ENCODE data around the gene RPL32.

The RPL32 gene

GRCh38 chr3:12845811-12846210, 4.4 kb upstream of the RPL32 start:
- peaks cover 9% of the 10 kb centered on the region for H3K4me1 ChIP-seq (ENCODE audit: control insufficient read depth, insufficient read depth, low read depth, low read length)
- H3K4me2 ChIP-seq (ENCODE audit: low read length, poor library complexity, severe bottlenecking): no peak overlapping the region
- no peak overlapping the region for H3K9ac ChIP-seq (ENCODE audit: low read length)
- 53% methylated on average over 1 of the region's 1 CpG for WGBS
- H3K4ac ChIP-seq (ENCODE audit: low read depth in 1 of 2, low read length in 2 of 2): no peak overlapping the region
- no peak overlapping the region for H2BK120ac ChIP-seq (ENCODE audit: low read depth, low read length)
- H2BK15ac ChIP-seq (ENCODE audit: low read depth, poor library complexity, severe bottlenecking): no peak overlapping the region
- peak overlapping the region; percentile 91 for H2AK5ac ChIP-seq (ENCODE audit: low read length, severe bottlenecking)
- DNase-seq: no peak
- H4K8ac ChIP-seq (ENCODE audit: low read length): peak overlapping the region; percentile 64
- no peak overlapping the region for H2BK12ac ChIP-seq (ENCODE audit: low read length in 2 of 2)
- no peaks in the 10 kb centered on the region for H3K79me1 ChIP-seq (replicated peaks; ENCODE audit: low read length, poor library complexity, severe bottlenecking)
- no peak overlapping the region for H3K18ac ChIP-seq (ENCODE audit: low read depth in 1 of 2, low read length in 2 of 2)
- H3K9me3 ChIP-seq (ENCODE audit: control insufficient read depth, low read length): no peaks in the 10 kb centered on the region
- H3K23ac ChIP-seq (ENCODE audit: low read length in 2 of 2): no peak overlapping the region
- peak overlapping the region; percentile 53 for H3K27ac ChIP-seq (ENCODE audit: low read length, poor library complexity, severe bottlenecking)
- H3K4me3 ChIP-seq (ENCODE audit: insufficient read depth in 1 of 2, low read depth in 1 of 2, low read length in 2 of 2): no peak overlapping the region
- H3K36me3 ChIP-seq (ENCODE audit: control insufficient read depth in 1 of 2, insufficient read depth in 2 of 2, low read depth in 1 of 2, low read length in 2 of 2): no peaks in the 10 kb centered on the region
- no peaks in the 10 kb centered on the region for H3K27me3 ChIP-seq (ENCODE audit: control insufficient read depth in 1 of 2, insufficient read depth in 1 of 2, low read length in 2 of 2)
- H3K14ac ChIP-seq (ENCODE audit: low read length in 2 of 2): peak overlapping the region in 1 of 2 experiments; percentile 77
- H4K91ac ChIP-seq (ENCODE audit: low read length): no peak overlapping the region
- H2BK5ac ChIP-seq (ENCODE audit: low read depth, low read length, poor library complexity, severe bottlenecking): peak overlapping the region; percentile 53
- H2AFZ ChIP-seq (ENCODE audit: low read depth, low read length): no peak overlapping the region

- Histone ChIP-seq H3K4me3 (ENCODE audit: insufficient read depth in 1 of 2, low read depth in 1 of 2, low read length in 2 of 2) (no peak overlapping the region), H3K4me2 (ENCODE audit: low read length, poor library complexity, severe bottlenecking) (no peak overlapping the region), H3K9me3 (ENCODE audit: control insufficient read depth, low read length) (no peaks in the 10 kb centered on the region), H2BK120ac (ENCODE audit: low read depth, low read length) (no peak overlapping the region), H4K8ac (ENCODE audit: low read length) (no peak overlapping the region), H2AFZ (ENCODE audit: low read depth, low read length) (no peak overlapping the region), H3K4ac (ENCODE audit: low read depth in 1 of 2, low read length in 2 of 2) (no peak overlapping the region), H3K23ac (ENCODE audit: low read length in 2 of 2) (no peak overlapping the region), H3K9ac (ENCODE audit: low read length) (peak overlapping the region; percentile 94), H3K27ac (ENCODE audit: low read length, poor library complexity, severe bottlenecking) (no peak overlapping the region), H3K27me3 (ENCODE audit: control insufficient read depth in 1 of 2, insufficient read depth in 1 of 2, low read length in 2 of 2) (no peaks in the 10 kb centered on the region), H3K14ac (ENCODE audit: low read length in 2 of 2) (no peak overlapping the region), H2BK15ac (ENCODE audit: low read depth, poor library complexity, severe bottlenecking) (no peak overlapping the region), H2AK5ac (ENCODE audit: low read length, severe bottlenecking) (no peak overlapping the region), H2BK5ac (ENCODE audit: low read depth, low read length, poor library complexity, severe bottlenecking) (no peak overlapping the region), H3K36me3 (ENCODE audit: control insufficient read depth in 1 of 2, insufficient read depth in 2 of 2, low read depth in 1 of 2, low read length in 2 of 2) (peaks cover 19 to 26% of the 10 kb centered on the region in 2 experiments), H3K18ac (ENCODE audit: low read depth in 1 of 2, low read length in 2 of 2) (no peak overlapping the region), H2BK12ac (ENCODE audit: low read length in 2 of 2) (no peak overlapping the region), H4K91ac (ENCODE audit: low read length) (no peak overlapping the region), H3K79me1 (replicated peaks; ENCODE audit: low read length, poor library complexity, severe bottlenecking) (no peaks in the 10 kb centered on the region), H3K4me1 (ENCODE audit: control insufficient read depth, insufficient read depth, low read depth, low read length) (peaks cover 21% of the 10 kb centered on the region)
- WGBS: 95% methylated on average over 4 of the region's 4 CpGs
- no peak for DNase-seq
Observed at GRCh38 chr3:12842469-12842868, 1.1 kb upstream of the RPL32 start.

- no peaks in the 10 kb centered on the region for H3K9me3 ChIP-seq (ENCODE audit: control insufficient read depth, low read length)
- H3K23ac ChIP-seq (ENCODE audit: low read length in 2 of 2): no peak overlapping the region
- peak overlapping the region; percentile 94 for H3K9ac ChIP-seq (ENCODE audit: low read length)
- peaks cover 19 to 32% of the 10 kb centered on the region in 2 experiments for H3K36me3 ChIP-seq (ENCODE audit: control insufficient read depth in 1 of 2, insufficient read depth in 2 of 2, low read depth in 1 of 2, low read length in 2 of 2)
- H3K27ac ChIP-seq (ENCODE audit: low read length, poor library complexity, severe bottlenecking): no peak overlapping the region
- H3K4me3 ChIP-seq (ENCODE audit: insufficient read depth in 1 of 2, low read depth in 1 of 2, low read length in 2 of 2): peak overlapping the region in 1 of 2 experiments; percentile 96
- 57% methylated on average over 7 of the region's 7 CpGs for WGBS
- H3K27me3 ChIP-seq (ENCODE audit: control insufficient read depth in 1 of 2, insufficient read depth in 1 of 2, low read length in 2 of 2): no peaks in the 10 kb centered on the region
- no peak overlapping the region for H2BK15ac ChIP-seq (ENCODE audit: low read depth, poor library complexity, severe bottlenecking)
- no peak overlapping the region for H4K91ac ChIP-seq (ENCODE audit: low read length)
- H2AFZ ChIP-seq (ENCODE audit: low read depth, low read length): no peak overlapping the region
- H3K79me1 ChIP-seq (replicated peaks; ENCODE audit: low read length, poor library complexity, severe bottlenecking): no peaks in the 10 kb centered on the region
- H3K4ac ChIP-seq (ENCODE audit: low read depth in 1 of 2, low read length in 2 of 2): no peak overlapping the region
- no peak overlapping the region for H3K4me2 ChIP-seq (ENCODE audit: low read length, poor library complexity, severe bottlenecking)
- no peak overlapping the region for H3K18ac ChIP-seq (ENCODE audit: low read depth in 1 of 2, low read length in 2 of 2)
- H4K8ac ChIP-seq (ENCODE audit: low read length): peak overlapping the region; percentile 72
- no peak overlapping the region for H2AK5ac ChIP-seq (ENCODE audit: low read length, severe bottlenecking)
- no peak overlapping the region for H2BK12ac ChIP-seq (ENCODE audit: low read length in 2 of 2)
- no peak for DNase-seq
- H2BK5ac ChIP-seq (ENCODE audit: low read depth, low read length, poor library complexity, severe bottlenecking): no peak overlapping the region
- no peak overlapping the region for H2BK120ac ChIP-seq (ENCODE audit: low read depth, low read length)
- peaks cover 21% of the 10 kb centered on the region for H3K4me1 ChIP-seq (ENCODE audit: control insufficient read depth, insufficient read depth, low read depth, low read length)
- H3K14ac ChIP-seq (ENCODE audit: low read length in 2 of 2): no peak overlapping the region
Observed at GRCh38 chr3:12841970-12842328, 584 bp upstream of the RPL32 start.

- peak overlapping the region in 1 of 2 experiments; percentile 50 for H3K14ac ChIP-seq (ENCODE audit: low read length in 2 of 2)
- H3K18ac ChIP-seq (ENCODE audit: low read depth in 1 of 2, low read length in 2 of 2): peak overlapping the region; percentile 83 to 95
- H3K9ac ChIP-seq (ENCODE audit: low read length): peak overlapping the region; percentile 94
- H3K79me1 ChIP-seq (replicated peaks; ENCODE audit: low read length, poor library complexity, severe bottlenecking): peaks cover 1% of the 10 kb centered on the region
- peak overlapping the region; percentile 79 to 80 for H3K4ac ChIP-seq (ENCODE audit: low read depth in 1 of 2, low read length in 2 of 2)
- no peak overlapping the region for H2BK15ac ChIP-seq (ENCODE audit: low read depth, poor library complexity, severe bottlenecking)
- H2AFZ ChIP-seq (ENCODE audit: low read depth, low read length): peak overlapping the region; percentile 60
- peak overlapping the region; percentile 74 for H2BK120ac ChIP-seq (ENCODE audit: low read depth, low read length)
- peak overlapping the region in 1 of 2 experiments; percentile 53 for H3K23ac ChIP-seq (ENCODE audit: low read length in 2 of 2)
- H3K36me3 ChIP-seq (ENCODE audit: control insufficient read depth in 1 of 2, insufficient read depth in 2 of 2, low read depth in 1 of 2, low read length in 2 of 2): peaks cover 26 to 44% of the 10 kb centered on the region in 2 experiments
- H2AK5ac ChIP-seq (ENCODE audit: low read length, severe bottlenecking): peak overlapping the region; percentile 33
- H2BK12ac ChIP-seq (ENCODE audit: low read length in 2 of 2): no peak overlapping the region
- no peak overlapping the region for H2BK5ac ChIP-seq (ENCODE audit: low read depth, low read length, poor library complexity, severe bottlenecking)
- H3K4me2 ChIP-seq (ENCODE audit: low read length, poor library complexity, severe bottlenecking): peak overlapping the region; percentile 79
- DNase-seq: no peak
- H3K4me3 ChIP-seq (ENCODE audit: insufficient read depth in 1 of 2, low read depth in 1 of 2, low read length in 2 of 2): peak overlapping the region; percentile 81 to 96
- H3K9me3 ChIP-seq (ENCODE audit: control insufficient read depth, low read length): no peaks in the 10 kb centered on the region
- H4K91ac ChIP-seq (ENCODE audit: low read length): peak overlapping the region; percentile 81
- 11% methylated on average over 18 of the region's 18 CpGs for WGBS
- peak overlapping the region; percentile 86 for H3K27ac ChIP-seq (ENCODE audit: low read length, poor library complexity, severe bottlenecking)
- H3K4me1 ChIP-seq (ENCODE audit: control insufficient read depth, insufficient read depth, low read depth, low read length): peaks cover 15% of the 10 kb centered on the region
- no peaks in the 10 kb centered on the region for H3K27me3 ChIP-seq (ENCODE audit: control insufficient read depth in 1 of 2, insufficient read depth in 1 of 2, low read length in 2 of 2)
- H4K8ac ChIP-seq (ENCODE audit: low read length): no peak overlapping the region
Observed at GRCh38 chr3:12840591-12841148, 695 bp downstream of the RPL32 start.
